Naive thymus-derived CD4-positive, alpha-beta T cell (primary cell): ENCODE measurements around the gene CDH4. TPM values are rescaled to one million over a fixed set of nuclear protein-coding genes. Genes with fewer than 3 reads are reported as not detected.

Source experiments
- ATAC-seq: fragments of 150-1000 bp; cut with Tn5 transposase; 2 replicates; pipeline ENCODE4 v1.10.0; 2021; ENCODE audit warnings: mild to moderate bottlenecking, moderate library complexity
- CTCF ChIA-PET: fragments of 350-600 bp; sonication (Branson Sonifier 250); formaldehyde crosslinking; loops from one replicate; lab custom pipeline; 2021; ENCODE audit warnings: antibody characterized with exemption; lab: Charles Lee
- POLR2A ChIA-PET: fragments of 350-600 bp; sonication (Branson Sonifier 250); formaldehyde crosslinking; loops from one replicate; lab custom pipeline; 2021; ENCODE audit warnings: antibody characterized with exemption, inconsistent platforms; lab: Charles Lee
- DNase-seq, 9 donors: peaks; one replicate each; pipeline versions ENCODE4 v3.0.0 to v3.0.0-alpha.2; 2020 to 2022; ENCODE audit warnings: mixed read lengths in 1 of 9
- H3K27ac ChIP-seq: one replicate; pipeline ENCODE4 v1.7.0; 2013; ENCODE audit warnings: mild to moderate bottlenecking, low read depth, low read length, moderate library complexity
- H3K27me3 ChIP-seq, 2 donors: one replicate each; pipeline ENCODE4 v1.7.0; 2013; ENCODE audit warnings: low read length in 2 of 2, mild to moderate bottlenecking in 2 of 2, moderate library complexity in 2 of 2; ENCODE audit not compliant: control insufficient read depth in 2 of 2, insufficient read depth in 2 of 2
- H3K36me3 ChIP-seq, 3 experiments: 1 replicate in 2 of 3; 2 replicates in 1 of 3; pipeline ENCODE4 v1.7.0; 2013; ENCODE audit warnings: low read length in 3 of 3, mild to moderate bottlenecking in 3 of 3, moderate library complexity in 1 of 3; ENCODE audit not compliant: insufficient read depth in 3 of 3, control insufficient read depth in 2 of 3
- H3K4me1 ChIP-seq, 2 donors: one replicate each; pipeline ENCODE4 v1.7.0; 2013; ENCODE audit warnings: low read length in 2 of 2, mild to moderate bottlenecking in 2 of 2, moderate library complexity in 1 of 2; ENCODE audit not compliant: control insufficient read depth in 2 of 2, insufficient read depth in 2 of 2
- H3K4me3 ChIP-seq: 2 replicates; pipeline ENCODE4 v1.7.0; 2013; ENCODE audit warnings: mild to moderate bottlenecking, low read length
- H3K9me3 ChIP-seq, 3 experiments: 1 replicate in 2 of 3; 2 replicates in 1 of 3; pipeline ENCODE4 v1.7.0; 2013; ENCODE audit warnings: low read length in 3 of 3; ENCODE audit not compliant: control insufficient read depth in 2 of 3
- H3K27ac Mint-ChIP-seq, 9 donors: one replicate each; pipeline ENCODE4 v1.8.0; 2020 to 2022; ENCODE audit warnings: mixed read lengths in 9 of 9, mild to moderate bottlenecking in 8 of 9, moderate library complexity in 5 of 9, inconsistent platforms in 2 of 9
- H3K27me3 Mint-ChIP-seq, 5 donors: one replicate each; pipeline ENCODE4 v1.8.0; 2021 to 2022; ENCODE audit warnings: mixed read lengths in 5 of 5, mild to moderate bottlenecking in 1 of 5
- H3K36me3 Mint-ChIP-seq, 5 donors: one replicate each; pipeline ENCODE4 v1.8.0; 2020 to 2022; ENCODE audit warnings: mixed read lengths in 5 of 5, mild to moderate bottlenecking in 3 of 5, inconsistent platforms in 1 of 5
- H3K4me1 Mint-ChIP-seq, 7 donors: one replicate each; pipeline ENCODE4 v1.8.0; 2020 to 2022; ENCODE audit warnings: mixed read lengths in 7 of 7, mild to moderate bottlenecking in 3 of 7, inconsistent platforms in 1 of 7
- H3K4me3 Mint-ChIP-seq, 10 donors: one replicate each; pipeline ENCODE4 v1.8.0; 2020 to 2022; ENCODE audit warnings: mild to moderate bottlenecking in 10 of 10, mixed read lengths in 10 of 10, moderate library complexity in 6 of 10, inconsistent platforms in 2 of 10
- H3K9me3 Mint-ChIP-seq, 11 donors: one replicate each; pipeline ENCODE4 v1.8.0; 2020 to 2022; ENCODE audit warnings: mixed read lengths in 11 of 11, mild to moderate bottlenecking in 4 of 11, inconsistent platforms in 1 of 11, moderate library complexity in 1 of 11
- intact Hi-C, 2 donors: fragments of 100-400 bp; cut with micrococcal nuclease; formaldehyde crosslinking; loops; one replicate each; pipeline ENCODE4 v1.15.1; 2023
- polyA plus RNA-seq, 2 donors: library from polyadenylated mRNA; unstranded; fragments of 300-500 nt; fragmentation: Illumina TruSeq; gene quantifications; one replicate each; pipeline ENCODE4 v1.2.3, GENCODE V29; 2021
- total RNA-seq, 6 experiments: library from RNA in 5 of 6; stranded (reverse) in 5 of 6; gene quantifications; 1 replicate in 5 of 6; 2 replicates in 1 of 6; pipeline ENCODE4 v1.2.3 and lab custom pipeline; 2021 to 2026

CDH4 gene
- total and polyA plus RNA-seq, 7 experiments from 2014 or later: 0.05 to 0.43 (median 0.14) TPM; not detected in 1

DNA sequence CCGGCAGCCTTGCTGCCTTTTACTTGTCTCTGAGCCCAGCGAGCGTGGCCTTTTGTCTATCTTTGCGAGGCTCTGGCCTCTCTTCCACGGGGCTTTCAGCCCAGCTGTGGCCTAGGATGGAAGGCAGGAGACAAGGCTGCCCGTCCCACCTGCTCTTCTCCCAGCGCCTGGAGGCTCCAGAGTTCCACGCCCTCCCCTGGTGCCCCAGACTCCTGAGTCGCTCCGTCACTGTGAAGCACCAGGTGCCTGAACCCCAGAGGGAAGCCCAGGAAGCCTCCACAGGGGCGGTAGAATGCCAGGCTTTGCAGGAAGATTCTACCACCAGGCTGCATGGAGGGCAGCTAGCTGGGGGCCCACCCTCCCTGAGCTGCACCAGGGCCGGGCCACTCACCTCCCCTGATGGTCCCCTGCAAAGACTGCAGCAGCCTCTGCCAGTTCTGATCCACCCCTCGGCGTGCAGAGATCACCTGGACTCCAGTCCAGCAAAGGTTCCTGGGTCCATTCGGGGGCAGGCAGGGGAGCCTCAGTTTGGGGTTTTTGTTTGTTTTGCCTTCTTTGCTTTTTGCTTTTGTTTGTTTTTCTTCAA lies 384.6 kb downstream of the CDH4 start:
- H3K4me3 ChIP-seq: no peak overlapping the region
- intact Hi-C loops: no loop called here
- ChIA-PET POLR2A (no interaction called here), CTCF (no interaction called here)
- no peaks in the 10 kb centered on the region for H3K9me3 ChIP-seq
- DNase-seq (no peak), ATAC-seq (no peak)
- Mint-ChIP-seq H3K27ac (no peak overlapping the region), H3K4me3 (no peak overlapping the region), H3K9me3 (peaks cover 0 to 9% (median 0%) of the 10 kb centered on the region in 11 donors), H3K4me1 (peaks cover 0 to 5% (median 0%) of the 10 kb centered on the region in 7 donors), H3K27me3 (peaks cover 0 to 22% (median 0%) of the 10 kb centered on the region in 5 donors), H3K36me3 (no peaks in the 10 kb centered on the region)
- H3K4me1 ChIP-seq: no peaks in the 10 kb centered on the region
- no peak overlapping the region for H3K27ac ChIP-seq
- no peaks in the 10 kb centered on the region for H3K36me3 ChIP-seq
- H3K27me3 ChIP-seq: no peaks in the 10 kb centered on the region

DNA sequence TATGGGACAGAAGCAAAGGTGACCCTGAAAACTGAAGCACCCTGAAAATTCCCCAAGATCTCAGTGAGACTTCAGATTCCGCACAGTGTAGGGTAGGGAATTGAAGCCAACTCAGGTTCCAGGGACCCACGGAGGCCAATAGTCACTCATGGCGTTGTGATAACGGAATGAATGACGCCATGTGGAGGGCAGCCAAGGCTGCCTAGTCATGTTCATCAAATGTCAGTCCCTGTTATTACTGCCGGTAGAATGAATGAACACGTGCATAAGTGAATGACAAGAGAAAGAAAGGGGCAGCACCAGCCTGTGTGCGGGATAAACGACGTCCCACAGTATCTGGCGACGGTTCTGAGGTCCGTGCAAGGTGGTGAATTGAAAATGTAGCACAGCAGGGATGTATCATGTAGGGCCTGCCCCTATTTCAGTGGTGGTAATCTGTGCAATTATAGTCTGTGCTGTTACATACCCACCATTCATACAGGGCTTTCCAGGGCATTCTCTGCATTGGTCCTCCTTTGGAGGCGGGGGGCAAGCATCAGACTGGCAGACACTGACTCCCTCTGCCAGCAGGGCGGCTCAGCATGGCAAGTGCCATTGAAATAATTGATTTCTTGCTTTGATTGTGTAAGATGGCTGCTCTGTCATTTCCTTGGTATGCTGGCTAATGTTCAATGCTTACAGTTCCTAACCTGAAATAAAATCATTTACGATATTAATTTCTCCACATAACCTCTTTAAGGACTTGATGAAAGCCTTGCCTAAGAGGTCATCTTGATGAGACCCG lies 386.9 kb downstream of the CDH4 start:
- Histone ChIP-seq H3K9me3 (peaks cover 0 to 6% (median 0%) of the 10 kb centered on the region in 3 experiments), H3K36me3 (no peaks in the 10 kb centered on the region), H3K4me3 (no peak overlapping the region), H3K27me3 (no peaks in the 10 kb centered on the region), H3K27ac (no peak overlapping the region), H3K4me1 (no peaks in the 10 kb centered on the region)
- ChIA-PET POLR2A (no interaction called here), CTCF (no interaction called here)
- Mint-ChIP-seq H3K27me3 (peaks cover 0 to 22% (median 0%) of the 10 kb centered on the region in 5 donors), H3K9me3 (peaks cover 0 to 10% (median 3%) of the 10 kb centered on the region in 11 donors), H3K4me3 (no peak overlapping the region), H3K36me3 (no peaks in the 10 kb centered on the region), H3K4me1 (no peaks in the 10 kb centered on the region), H3K27ac (no peak overlapping the region)
- no peak for ATAC-seq
- DNase-seq: no peak
- intact Hi-C loops: no loop called here

DNA sequence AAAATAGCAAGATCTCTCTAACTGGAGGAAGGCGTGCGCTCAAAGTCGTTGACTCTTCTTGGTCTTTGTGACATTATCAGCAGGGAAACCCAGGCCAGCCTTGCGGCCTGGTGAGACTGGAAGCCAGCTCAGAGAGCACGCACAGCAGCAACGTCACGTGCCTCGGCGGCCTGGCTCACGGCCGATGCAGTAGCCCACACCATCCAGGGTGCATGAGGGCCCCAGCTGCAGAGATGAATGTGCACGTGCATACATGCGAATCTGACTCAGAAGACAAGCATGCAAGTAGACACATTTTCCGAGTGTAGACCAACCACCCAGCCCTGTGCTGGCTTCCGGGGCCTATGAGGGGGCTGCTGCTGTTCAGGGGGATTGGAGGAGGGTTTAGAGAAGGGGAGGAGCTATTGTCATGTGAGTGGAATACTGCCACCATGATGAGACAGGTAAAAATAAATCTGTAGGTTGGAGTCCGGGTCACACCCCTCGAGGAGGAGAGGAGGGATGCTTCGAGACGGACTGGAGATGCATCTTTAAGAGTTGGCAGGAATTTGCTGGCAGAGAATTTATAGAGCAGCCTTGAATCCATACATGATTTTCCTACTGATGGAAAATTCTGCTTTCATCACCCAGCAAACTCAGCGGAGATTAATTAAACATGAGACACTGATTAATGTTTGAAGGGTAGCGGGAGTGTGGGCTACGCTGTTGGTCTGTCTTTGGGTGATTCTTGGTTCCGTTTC lies 388.2 kb downstream of the CDH4 start:
- Mint-ChIP-seq H3K4me3 (no peak overlapping the region), H3K36me3 (no peaks in the 10 kb centered on the region), H3K27me3 (peaks cover 0 to 22% (median 0%) of the 10 kb centered on the region in 5 donors), H3K27ac (no peak overlapping the region), H3K4me1 (no peaks in the 10 kb centered on the region), H3K9me3 (peaks cover 0 to 10% (median 2%) of the 10 kb centered on the region in 11 donors)
- ChIA-PET POLR2A (no interaction called here), CTCF (no interaction called here)
- Histone ChIP-seq H3K9me3 (peaks cover 0 to 6% (median 0%) of the 10 kb centered on the region in 3 experiments), H3K4me3 (no peak overlapping the region), H3K27me3 (no peaks in the 10 kb centered on the region), H3K4me1 (no peaks in the 10 kb centered on the region), H3K36me3 (no peaks in the 10 kb centered on the region), H3K27ac (no peak overlapping the region)
- intact Hi-C loops: no loop called here
- DNase-seq (no peak), ATAC-seq (no peak)

DNA sequence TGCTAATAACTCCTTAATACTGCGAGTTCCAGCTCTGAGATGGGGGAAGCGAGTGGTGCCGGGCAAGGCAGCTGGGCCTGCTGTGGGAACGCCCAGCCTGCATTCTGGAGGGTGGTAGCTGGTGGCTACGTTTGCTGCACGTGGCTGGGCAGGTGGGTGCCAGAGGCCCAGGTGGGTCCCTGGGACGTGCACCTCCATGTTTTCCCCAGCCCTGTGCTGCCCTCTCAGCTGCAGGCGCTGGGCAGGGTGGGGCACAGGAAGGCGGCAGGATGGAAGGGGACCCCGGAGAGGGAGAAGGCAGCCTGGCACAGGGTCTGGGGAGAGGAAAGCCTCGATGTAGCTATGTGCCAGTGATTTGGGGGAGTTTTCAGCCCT lies 388.8 kb downstream of the CDH4 start:
- Mint-ChIP-seq H3K27me3 (peaks cover 0 to 22% (median 0%) of the 10 kb centered on the region in 5 donors), H3K36me3 (no peaks in the 10 kb centered on the region), H3K4me1 (no peaks in the 10 kb centered on the region), H3K9me3 (peaks cover 0 to 10% (median 2%) of the 10 kb centered on the region in 11 donors), H3K27ac (no peak overlapping the region), H3K4me3 (no peak overlapping the region)
- Histone ChIP-seq H3K36me3 (no peaks in the 10 kb centered on the region), H3K9me3 (peaks cover 0 to 6% (median 0%) of the 10 kb centered on the region in 3 experiments), H3K27me3 (no peaks in the 10 kb centered on the region), H3K4me3 (no peak overlapping the region), H3K27ac (no peak overlapping the region), H3K4me1 (no peaks in the 10 kb centered on the region)
- intact Hi-C loops: no loop called here
- CTCF ChIA-PET: no interaction called here
- POLR2A ChIA-PET: no interaction called here
- DNase-seq (no peak), ATAC-seq (no peak)

DNA sequence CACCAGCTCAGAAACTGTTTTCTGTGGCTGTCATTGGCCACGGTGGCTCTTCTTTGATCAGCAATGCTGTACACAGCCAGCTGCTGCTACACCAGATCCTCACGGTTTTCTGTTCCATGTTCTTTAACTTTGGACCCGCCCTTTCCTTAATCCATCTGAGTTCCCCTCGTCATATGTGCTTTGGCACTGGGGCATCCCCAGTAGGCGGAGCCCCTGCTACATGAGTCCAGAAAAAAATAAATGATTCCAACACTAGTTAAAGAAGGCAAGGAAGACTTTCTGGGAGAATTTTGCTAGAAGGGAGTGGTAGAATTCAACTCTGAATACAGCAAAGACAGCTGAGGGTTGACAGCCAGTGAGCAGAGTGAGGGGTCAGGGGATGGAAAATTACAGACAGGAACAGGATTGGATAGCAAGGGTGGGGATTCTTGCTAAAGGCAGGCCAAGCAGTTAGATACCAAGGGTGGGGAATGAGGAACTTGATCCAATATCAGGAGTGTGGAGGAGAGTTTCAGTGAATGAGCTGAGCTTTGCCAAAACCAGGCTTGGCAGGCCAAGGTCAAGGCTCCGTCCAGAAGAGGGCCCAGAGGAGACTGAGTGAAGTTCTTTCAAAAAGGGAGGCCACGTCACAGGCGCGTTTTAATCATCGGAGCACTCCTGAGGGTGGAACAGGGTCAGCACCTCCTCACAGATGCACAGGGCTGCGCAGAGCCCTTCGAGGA lies 391.8 kb downstream of the CDH4 start:
- peaks cover 0 to 6% (median 0%) of the 10 kb centered on the region in 3 experiments for H3K9me3 ChIP-seq
- no peaks in the 10 kb centered on the region for H3K36me3 ChIP-seq
- DNase-seq (no peak), ATAC-seq (no peak)
- no peaks in the 10 kb centered on the region for H3K4me1 Mint-ChIP-seq
- peaks cover 0 to 10% (median 2%) of the 10 kb centered on the region in 11 donors for H3K9me3 Mint-ChIP-seq
- H3K4me1 ChIP-seq: no peaks in the 10 kb centered on the region
- POLR2A ChIA-PET: no interaction called here
- CTCF ChIA-PET: no interaction called here
- intact Hi-C loops: no loop called here
- no peaks in the 10 kb centered on the region for H3K36me3 Mint-ChIP-seq
- no peak overlapping the region for H3K4me3 Mint-ChIP-seq
- H3K27me3 ChIP-seq: no peaks in the 10 kb centered on the region
- no peak overlapping the region for H3K27ac Mint-ChIP-seq
- H3K27ac ChIP-seq: no peak overlapping the region
- peaks cover 0 to 12% (median 0%) of the 10 kb centered on the region in 5 donors for H3K27me3 Mint-ChIP-seq
- H3K4me3 ChIP-seq: no peak overlapping the region

DNA sequence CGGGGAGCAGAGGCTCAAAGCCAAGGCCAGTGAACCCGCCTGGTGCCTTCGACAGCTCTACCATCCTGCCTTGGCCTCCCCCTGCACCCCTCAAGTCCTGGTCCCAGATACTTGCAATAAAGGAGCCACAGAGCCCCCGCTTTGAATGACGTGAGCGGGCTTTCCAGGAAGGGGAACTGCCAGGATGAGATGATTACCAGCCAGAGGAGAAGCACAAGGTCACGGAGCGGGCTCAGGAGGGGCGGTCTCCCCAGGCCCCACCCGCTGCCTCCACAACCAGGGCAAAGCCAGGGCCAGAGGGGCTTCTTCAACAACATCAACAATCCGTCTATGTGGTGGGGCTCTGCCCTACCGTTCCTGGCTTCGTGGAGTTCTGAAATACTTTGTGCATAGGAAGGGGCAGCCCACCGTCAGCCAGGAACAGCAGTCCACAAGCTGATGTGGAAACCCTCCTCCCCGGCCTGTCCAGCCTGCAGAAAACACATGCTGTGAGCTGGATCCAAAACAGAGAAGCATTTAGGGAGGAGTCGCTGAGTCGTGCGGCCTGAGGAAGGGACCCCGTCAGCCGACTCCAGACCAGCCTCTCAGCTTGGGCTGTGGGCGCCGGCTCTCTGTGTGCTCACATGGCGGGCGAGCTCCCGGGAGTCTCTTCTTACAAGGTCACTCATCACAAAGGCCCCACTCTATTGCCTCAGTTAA lies 392.5 kb downstream of the CDH4 start:
- Mint-ChIP-seq H3K27me3 (peaks cover 0 to 12% (median 0%) of the 10 kb centered on the region in 5 donors), H3K36me3 (no peaks in the 10 kb centered on the region), H3K4me3 (no peak overlapping the region), H3K4me1 (no peaks in the 10 kb centered on the region), H3K27ac (no peak overlapping the region), H3K9me3 (peaks cover 0 to 10% (median 2%) of the 10 kb centered on the region in 11 donors)
- ChIA-PET CTCF (no interaction called here), POLR2A (no interaction called here)
- H3K27ac ChIP-seq: no peak overlapping the region
- H3K27me3 ChIP-seq: no peaks in the 10 kb centered on the region
- no peaks in the 10 kb centered on the region for H3K4me1 ChIP-seq
- H3K36me3 ChIP-seq: no peaks in the 10 kb centered on the region
- intact Hi-C loops: no loop called here
- ATAC-seq: no peak
- DNase-seq: no peak
- H3K9me3 ChIP-seq: peaks cover 0 to 6% (median 0%) of the 10 kb centered on the region in 3 experiments
- no peak overlapping the region for H3K4me3 ChIP-seq
